ENCODE results near the gene ATP5F1E.

- TF ChIP-seq CTCF (IDR thresholded peaks at IDR 0.05 in 4 of 5, conservative IDR thresholded peaks at IDR 0.05 in 1 of 5) (no peak), POLR2A (IDR thresholded peaks at IDR 0.05) (no peak)
Observed at GRCh38 chr20:59010321-59010994, 21.7 kb downstream of the ATP5F1E start.

Data from gastrocnemius medialis (tissue), 4 donors.